Tibial nerve (tissue), 3 donors: ENCODE results near the gene BMPR1B.

Experiments used
- POLR2A ChIP-seq, 2 donors: fragments of 450-650 bp; IDR thresholded peaks; one replicate each; pipeline ENCODE4 v1.6.1; 2017; ENCODE audit warnings: antibody characterized with exemption in 2 of 2, mild to moderate bottlenecking in 2 of 2, moderate library complexity in 2 of 2
- TF ChIP-seq, protein P1 (sequence below), 5 experiments: fragments of 200-600 bp in 3 of 5; fragments of 450-650 bp in 2 of 5; sonication (generic) in 3 of 5; IDR thresholded peaks; one replicate each; pipeline ENCODE4 v1.5.1; 2016 to 2019; ENCODE audit warnings: antibody characterized with exemption in 5 of 5, mild to moderate bottlenecking in 3 of 5, moderate library complexity in 2 of 5

DNA sequence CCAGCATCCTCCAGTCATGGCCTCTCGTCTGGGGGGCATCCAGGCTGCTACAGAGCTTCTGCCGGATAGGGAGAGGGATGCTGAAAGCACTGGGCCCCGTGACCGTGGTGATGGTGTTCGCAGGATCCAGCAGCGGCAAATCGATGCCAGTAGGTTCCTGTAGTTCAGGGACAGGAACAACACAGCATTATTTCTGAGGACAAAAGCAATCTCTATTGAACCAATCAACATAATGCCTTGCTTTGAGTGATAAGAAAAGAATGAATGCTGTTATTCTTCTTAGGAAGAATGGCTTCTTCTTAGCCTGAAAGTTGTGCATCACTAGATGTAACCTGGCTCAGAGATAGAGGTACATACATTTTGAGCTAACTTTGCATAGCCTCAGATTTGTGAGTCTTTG lies 412.4 kb downstream of the BMPR1B start:
- TF ChIP-seq POLR2A (IDR thresholded peaks at IDR 0.05) = no peak
- TF ChIP-seq, protein P1, sequence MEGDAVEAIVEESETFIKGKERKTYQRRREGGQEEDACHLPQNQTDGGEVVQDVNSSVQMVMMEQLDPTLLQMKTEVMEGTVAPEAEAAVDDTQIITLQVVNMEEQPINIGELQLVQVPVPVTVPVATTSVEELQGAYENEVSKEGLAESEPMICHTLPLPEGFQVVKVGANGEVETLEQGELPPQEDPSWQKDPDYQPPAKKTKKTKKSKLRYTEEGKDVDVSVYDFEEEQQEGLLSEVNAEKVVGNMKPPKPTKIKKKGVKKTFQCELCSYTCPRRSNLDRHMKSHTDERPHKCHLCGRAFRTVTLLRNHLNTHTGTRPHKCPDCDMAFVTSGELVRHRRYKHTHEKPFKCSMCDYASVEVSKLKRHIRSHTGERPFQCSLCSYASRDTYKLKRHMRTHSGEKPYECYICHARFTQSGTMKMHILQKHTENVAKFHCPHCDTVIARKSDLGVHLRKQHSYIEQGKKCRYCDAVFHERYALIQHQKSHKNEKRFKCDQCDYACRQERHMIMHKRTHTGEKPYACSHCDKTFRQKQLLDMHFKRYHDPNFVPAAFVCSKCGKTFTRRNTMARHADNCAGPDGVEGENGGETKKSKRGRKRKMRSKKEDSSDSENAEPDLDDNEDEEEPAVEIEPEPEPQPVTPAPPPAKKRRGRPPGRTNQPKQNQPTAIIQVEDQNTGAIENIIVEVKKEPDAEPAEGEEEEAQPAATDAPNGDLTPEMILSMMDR (IDR thresholded peaks at IDR 0.05) = no peak
